Esophagus (tissue), 2 donors: Measurements from ENCODE around the gene TNFRSF14. TPM values are rescaled to one million over a fixed set of nuclear protein-coding genes. Genes with fewer than 3 reads are reported as not detected.

Experiments
- H3K27ac ChIP-seq, 2 donors: one replicate each; pipeline ENCODE4 v1.5.1; 2013; ENCODE audit warnings: low read depth in 2 of 2, mild to moderate bottlenecking in 2 of 2, inconsistent platforms in 1 of 2, low read length in 1 of 2, moderate library complexity in 1 of 2
- H3K27me3 ChIP-seq, 2 donors: one replicate each; pipeline ENCODE4 v1.6.1; 2013; ENCODE audit warnings: low read length in 2 of 2, control low read depth in 1 of 2, mild to moderate bottlenecking in 1 of 2; ENCODE audit not compliant: insufficient read depth in 2 of 2, control insufficient read depth in 1 of 2
- H3K36me3 ChIP-seq, 2 donors: one replicate each; pipeline ENCODE4 v1.6.1; 2013; ENCODE audit warnings: low read length in 1 of 2; ENCODE audit not compliant: control insufficient read depth in 2 of 2, insufficient read depth in 2 of 2
- H3K4me1 ChIP-seq, 2 donors: one replicate each; pipeline ENCODE4 v1.6.1; 2013; ENCODE audit warnings: low read length in 1 of 2; ENCODE audit not compliant: control insufficient read depth in 2 of 2, insufficient read depth in 2 of 2
- H3K4me3 ChIP-seq, 2 donors: one replicate each; pipeline ENCODE4 v1.5.1; 2013; ENCODE audit warnings: low read length in 2 of 2, mild to moderate bottlenecking in 2 of 2, low read depth in 1 of 2, moderate library complexity in 1 of 2
- H3K9me3 ChIP-seq, 2 donors: one replicate each; pipeline ENCODE4 v1.6.1; 2013; ENCODE audit warnings: mild to moderate bottlenecking in 2 of 2, low read depth in 1 of 2, low read length in 1 of 2, moderate library complexity in 1 of 2; ENCODE audit not compliant: control insufficient read depth in 2 of 2, insufficient read depth in 1 of 2
- WGBS, 2 donors: extraction: QIAGEN DNeasy Blood & Tissue Kit; methylation state at CpG; one replicate each; pipeline ENCODE4 v1.1.7; 2013; 5-methylcytosine and 5-hydroxymethylcytosine counted together
- polyA plus RNA-seq, 2 donors: library from polyadenylated mRNA; stranded (reverse); fragments of 200-250 nt; gene quantifications; one replicate each; pipeline ENCODE4 v1.2.3, GENCODE V29; 2013
- donor health status: healthy with polysubstance abuse.
- donor health status: Bipolar disorder and iron deficiency.

TNFRSF14 gene
- 10 to 100 TPM; 34.1 to 57.5 TPM for polyA plus RNA-seq

- 0 to 3% methylated on average over 16 of the region's 16 CpGs for WGBS, 2 donors
- Histone ChIP-seq H3K9me3 (no peaks in the 10 kb centered on the region), H3K4me1 (peaks cover 11 to 20% of the 10 kb centered on the region in 2 donors)
Observed at GRCh38 chr1:2556277-2556677, at the start of gene TNFRSF14. Gene TNFRSF14 (plus strand): TSS chr1:2556371. CDS start chr1:2556665, 294 bp downstream.

GRCh38 chr1:2506901-2507565 lies 49.1 kb upstream of the TNFRSF14 start:
- no peaks in the 10 kb centered on the region for H3K4me1 ChIP-seq
- 54 to 72% methylated on average over 15 of the region's 15 CpGs for WGBS, 2 donors
- no peak overlapping the region for H3K27ac ChIP-seq
- no peak overlapping the region for H3K4me3 ChIP-seq
- H3K36me3 ChIP-seq: peaks cover 7 to 39% of the 10 kb centered on the region in 2 donors
- no peaks in the 10 kb centered on the region for H3K27me3 ChIP-seq
- H3K9me3 ChIP-seq: no peaks in the 10 kb centered on the region

More at GRCh38 chr1:2556277-2556677, at the start of gene TNFRSF14:
- Histone ChIP-seq H3K27ac (peak within 1 kb of the TSS; percentile 88 to 94), H3K27me3 (no peaks in the 10 kb centered on the region), H3K4me3 (peak within 1 kb of the TSS; percentile 76 to 82), H3K36me3 (peaks cover 3 to 23% of the 10 kb centered on the region in 2 donors)

GRCh38 chr1:2507744-2508155 lies 48.4 kb upstream of the TNFRSF14 start:
- Histone ChIP-seq H3K4me1 (no peaks in the 10 kb centered on the region), H3K4me3 (no peak overlapping the region), H3K27ac (no peak overlapping the region), H3K9me3 (no peaks in the 10 kb centered on the region), H3K36me3 (peaks cover 13 to 43% of the 10 kb centered on the region in 2 donors), H3K27me3 (no peaks in the 10 kb centered on the region)
- 88% methylated on average over 6 of the region's 6 CpGs for WGBS, 2 donors

GRCh38 chr1:2508180-2508579 lies 48.0 kb upstream of the TNFRSF14 start:
- H3K4me3 ChIP-seq: no peak overlapping the region
- no peak overlapping the region for H3K27ac ChIP-seq
- H3K9me3 ChIP-seq: no peaks in the 10 kb centered on the region
- peaks cover 15 to 47% of the 10 kb centered on the region in 2 donors for H3K36me3 ChIP-seq
- 82 to 86% methylated on average over 24 of the region's 24 CpGs for WGBS, 2 donors
- H3K4me1 ChIP-seq: no peaks in the 10 kb centered on the region
- H3K27me3 ChIP-seq: no peaks in the 10 kb centered on the region

GRCh38 chr1:2508751-2509150 lies 47.4 kb upstream of the TNFRSF14 start:
- 92 to 94% methylated on average over 29 of the region's 29 CpGs for WGBS, 2 donors

GRCh38 chr1:2509589-2509988 lies 46.6 kb upstream of the TNFRSF14 start:
- Histone ChIP-seq H3K27me3 (no peaks in the 10 kb centered on the region), H3K9me3 (no peaks in the 10 kb centered on the region), H3K4me3 (no peak overlapping the region), H3K36me3 (peaks cover 15 to 59% of the 10 kb centered on the region in 2 donors), H3K27ac (no peak overlapping the region), H3K4me1 (no peaks in the 10 kb centered on the region)
- WGBS, 2 donors: 71 to 82% methylated on average over 11 of the region's 11 CpGs

More at GRCh38 chr1:2508751-2509150, 47.4 kb upstream of the TNFRSF14 start:
- H3K27me3 ChIP-seq: no peaks in the 10 kb centered on the region
- H3K27ac ChIP-seq: no peak overlapping the region
- H3K4me3 ChIP-seq: no peak overlapping the region
- H3K9me3 ChIP-seq: no peaks in the 10 kb centered on the region
- peaks cover 15 to 53% of the 10 kb centered on the region in 2 donors for H3K36me3 ChIP-seq
- H3K4me1 ChIP-seq: no peaks in the 10 kb centered on the region

- no peaks in the 10 kb centered on the region for H3K27me3 ChIP-seq
- WGBS, 2 donors: 92 to 94% methylated on average over 27 of the region's 27 CpGs
- no peak overlapping the region for H3K27ac ChIP-seq
- peaks cover 15 to 67% of the 10 kb centered on the region in 2 donors for H3K36me3 ChIP-seq
- H3K4me1 ChIP-seq: no peaks in the 10 kb centered on the region
- H3K9me3 ChIP-seq: no peaks in the 10 kb centered on the region
- H3K4me3 ChIP-seq: no peak overlapping the region
Observed at GRCh38 chr1:2510366-2511155, 45.6 kb upstream of the TNFRSF14 start.

GRCh38 chr1:2512862-2513421 lies 43.2 kb upstream of the TNFRSF14 start:
- no peaks in the 10 kb centered on the region for H3K27me3 ChIP-seq
- peaks cover 15 to 85% of the 10 kb centered on the region in 2 donors for H3K36me3 ChIP-seq
- H3K4me3 ChIP-seq: no peak overlapping the region
- H3K9me3 ChIP-seq: no peaks in the 10 kb centered on the region
- no peaks in the 10 kb centered on the region for H3K4me1 ChIP-seq
- 89 to 94% methylated on average over 31 of the region's 31 CpGs for WGBS, 2 donors
- no peak overlapping the region for H3K27ac ChIP-seq

GRCh38 chr1:2513939-2514652 lies 42.1 kb upstream of the TNFRSF14 start:
- no peaks in the 10 kb centered on the region for H3K9me3 ChIP-seq
- WGBS, 2 donors: 92 to 94% methylated on average over 43 of the region's 43 CpGs
- H3K4me3 ChIP-seq: no peak overlapping the region
- no peaks in the 10 kb centered on the region for H3K4me1 ChIP-seq
- no peaks in the 10 kb centered on the region for H3K27me3 ChIP-seq
- peaks cover 23 to 85% of the 10 kb centered on the region in 2 donors for H3K36me3 ChIP-seq
- no peak overlapping the region for H3K27ac ChIP-seq
